MM.1S (cell line): ENCODE data around the gene STC2.

Experiments used
- DNase-seq: peaks from one replicate; pipeline ENCODE4 v3.0.0-alpha.2; 2015
- H2AFZ ChIP-seq: fragments of 300-600 bp; sonication (generic); 2 replicates; pipeline ENCODE4 v1.6.0; 2016; ENCODE audit warnings: antibody characterized with exemption, low read length
- H3F3A ChIP-seq: fragments of 300-600 bp; sonication (generic); 2 replicates; pipeline ENCODE4 v1.6.1; 2016; ENCODE audit warnings: mild to moderate bottlenecking, antibody characterized with exemption, low read length, moderate library complexity, mixed read lengths; ENCODE audit not compliant: insufficient read depth
- H3K27ac ChIP-seq: fragments of 300-600 bp; sonication (generic); 2 replicates; pipeline ENCODE4 v1.5.1; 2016; ENCODE audit warnings: mild to moderate bottlenecking, low read length
- H3K27me3 ChIP-seq: fragments of 300-600 bp; sonication (generic); replicated peaks from 2 replicates; pipeline ENCODE4 v1.6.0; 2016; ENCODE audit warnings: low read length; ENCODE audit not compliant: insufficient read depth
- H3K36me3 ChIP-seq: fragments of 300-600 bp; sonication (generic); replicated peaks from 2 replicates; pipeline ENCODE4 v1.6.1; 2016; ENCODE audit warnings: mild to moderate bottlenecking, low read length, mixed read lengths; ENCODE audit not compliant: insufficient read depth
- H3K4me1 ChIP-seq: fragments of 300-600 bp; sonication (generic); 2 replicates; pipeline ENCODE4 v1.6.1; 2016; ENCODE audit warnings: low read length, mixed read lengths
- H3K4me2 ChIP-seq: fragments of 300-600 bp; sonication (generic); 2 replicates; pipeline ENCODE4 v1.6.0; 2016; ENCODE audit warnings: low read depth, low read length
- H3K4me3 ChIP-seq: fragments of 300-600 bp; sonication (generic); 2 replicates; pipeline ENCODE4 v1.5.1; 2016; ENCODE audit warnings: low read length, mixed read lengths
- H3K79me2 ChIP-seq: fragments of 300-600 bp; sonication (generic); 2 replicates; pipeline ENCODE4 v1.6.1; 2016; ENCODE audit warnings: mixed run types, low read length, mixed read lengths
- H3K9ac ChIP-seq: fragments of 300-600 bp; sonication (generic); 2 replicates; pipeline ENCODE4 v1.6.1; 2016; ENCODE audit warnings: low read length, mixed read lengths
- H3K9me2 ChIP-seq: fragments of 300-600 bp; sonication (generic); replicated peaks from 2 replicates; pipeline ENCODE4 v1.6.1; 2016; ENCODE audit warnings: mild to moderate bottlenecking, low read length, mixed read lengths; ENCODE audit not compliant: insufficient read depth
- H3K9me3 ChIP-seq: fragments of 300-600 bp; sonication (generic); replicated peaks from 2 replicates; pipeline ENCODE4 v1.6.1; 2016; ENCODE audit warnings: mild to moderate bottlenecking, low read length, mixed read lengths; ENCODE audit not compliant: insufficient read depth
- H4K20me1 ChIP-seq: fragments of 300-600 bp; sonication (generic); 2 replicates; pipeline ENCODE4 v1.6.1; 2016; ENCODE audit warnings: mild to moderate bottlenecking, low read length, moderate library complexity, mixed read lengths; ENCODE audit not compliant: insufficient read depth
- CTCF ChIP-seq: fragments of 300-600 bp; sonication (generic); IDR thresholded peaks from 2 replicates; pipeline ENCODE4 v1.5.1; 2016; ENCODE audit warnings: antibody characterized with exemption, low read length, mixed read lengths
- EZH2 ChIP-seq: fragments of 300-600 bp; sonication (generic); optimal IDR thresholded peaks from 2 replicates; pipeline ENCODE3; 2017; ENCODE audit warnings: low read depth, mild to moderate bottlenecking, antibody characterized with exemption, low read length, mixed read lengths
- EZH2phosphoT487 ChIP-seq: fragments of 300-600 bp; sonication (generic); IDR thresholded peaks from 2 replicates; pipeline ENCODE4 v1.6.1; 2018; ENCODE audit warnings: antibody characterized with exemption, low read length

Gene STC2

GRCh38 chr5:173317091-173317730 is 11.0 kb downstream of the STC2 start:
- no peak overlapping the region for H3K9ac ChIP-seq
- H3K27ac ChIP-seq, result no peak overlapping the region

GRCh38 chr5:173316339-173317020 is 11.7 kb downstream of the STC2 start:
- no peaks in the 10 kb centered on the region for H3K4me1 ChIP-seq
- H3K4me3 ChIP-seq, result no peak overlapping the region
- no peak overlapping the region for H2AFZ ChIP-seq
- no peak overlapping the region for H3K27ac ChIP-seq
- H3K4me2 ChIP-seq, result 0 out of 2 replicates have a peak overlapping the region, but pooled peaks have one; percentile 3
- TF ChIP-seq EZH2phosphoT487 (no peak), CTCF (no peak), EZH2 (no peak)
- no peaks in the 10 kb centered on the region for H3K36me3 ChIP-seq
- no peaks in the 10 kb centered on the region for H3K9me2 ChIP-seq
- no peak for DNase-seq
- no peaks in the 10 kb centered on the region for H3F3A ChIP-seq
- no peaks in the 10 kb centered on the region for H4K20me1 ChIP-seq
- no peaks in the 10 kb centered on the region for H3K79me2 ChIP-seq
- H3K9me3 ChIP-seq, result no peaks in the 10 kb centered on the region
- H3K9ac ChIP-seq, result no peak overlapping the region
- no peaks in the 10 kb centered on the region for H3K27me3 ChIP-seq

More at GRCh38 chr5:173317091-173317730, 11.0 kb downstream of the STC2 start:
- Histone ChIP-seq H3K9me2 (no peaks in the 10 kb centered on the region), H3F3A (no peaks in the 10 kb centered on the region), H3K4me3 (no peak overlapping the region), H3K27me3 (no peaks in the 10 kb centered on the region), H3K4me1 (no peaks in the 10 kb centered on the region), H4K20me1 (no peaks in the 10 kb centered on the region), H3K9me3 (no peaks in the 10 kb centered on the region), H3K4me2 (no peak overlapping the region), H2AFZ (no peak overlapping the region), H3K79me2 (no peaks in the 10 kb centered on the region), H3K36me3 (no peaks in the 10 kb centered on the region)
- no peak for DNase-seq
- TF ChIP-seq EZH2 (no peak), EZH2phosphoT487 (no peak)

- no peak overlapping the region for H2AFZ ChIP-seq
- DNase-seq, result peak; percentile 48
- no peak for TF ChIP-seq CTCF
- no peak for TF ChIP-seq EZH2
- TF ChIP-seq EZH2phosphoT487, result no peak
- no peaks in the 10 kb centered on the region for H3K36me3 ChIP-seq
- H3K27me3 ChIP-seq, result no peaks in the 10 kb centered on the region
- no peaks in the 10 kb centered on the region for H4K20me1 ChIP-seq
- H3K4me1 ChIP-seq, result no peaks in the 10 kb centered on the region
- H3F3A ChIP-seq, result no peaks in the 10 kb centered on the region
- no peaks in the 10 kb centered on the region for H3K9me3 ChIP-seq
- H3K27ac ChIP-seq, result no peak overlapping the region
- no peaks in the 10 kb centered on the region for H3K79me2 ChIP-seq
- H3K4me2 ChIP-seq, result 0 out of 2 replicates have a peak overlapping the region, but pooled peaks have one; percentile 3
- H3K9ac ChIP-seq, result no peak overlapping the region
- H3K9me2 ChIP-seq, result no peaks in the 10 kb centered on the region
- no peak overlapping the region for H3K4me3 ChIP-seq
Measured at GRCh38 chr5:173315495-173316338, 12.5 kb downstream of the STC2 start.
